RPMI7951 (cell line): Measurements from ENCODE around the gene OPCML. TPM values are rescaled to one million over a fixed set of nuclear protein-coding genes. Genes with fewer than 3 reads are reported as not detected.

ENCODE experiments used
- DNase-seq: peaks from one replicate; pipeline ENCODE4 v3.0.0-alpha.2; 2012; ENCODE audit warnings: low read depth
- total RNA-seq: library from RNA; depleted of rRNA; stranded (reverse); fragments of >200 nt; shearing (Covaris generic); gene quantifications from 2 replicates; pipeline ENCODE4 v1.2.3, GENCODE V29; 2014

The OPCML gene
- total RNA-seq, 1 experiment from 2014 or later: not detected

DNA sequence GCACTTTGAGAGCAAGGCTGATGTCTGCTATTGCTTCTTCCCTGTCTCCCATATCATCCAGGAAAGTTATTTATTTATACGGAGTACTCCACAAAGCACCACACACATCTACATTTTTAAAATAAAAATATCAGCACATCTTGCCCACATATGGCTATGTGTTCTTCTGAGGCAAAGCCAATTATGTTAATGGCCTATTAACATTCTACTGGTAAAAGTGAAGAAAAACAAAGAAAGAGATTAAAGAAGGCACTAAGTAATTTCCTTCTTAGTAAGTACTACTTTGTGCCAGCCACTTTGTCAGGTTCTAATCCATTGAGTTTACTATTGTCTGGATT is 548.7 kb downstream of the OPCML start:
- DNase-seq: no peak

DNA sequence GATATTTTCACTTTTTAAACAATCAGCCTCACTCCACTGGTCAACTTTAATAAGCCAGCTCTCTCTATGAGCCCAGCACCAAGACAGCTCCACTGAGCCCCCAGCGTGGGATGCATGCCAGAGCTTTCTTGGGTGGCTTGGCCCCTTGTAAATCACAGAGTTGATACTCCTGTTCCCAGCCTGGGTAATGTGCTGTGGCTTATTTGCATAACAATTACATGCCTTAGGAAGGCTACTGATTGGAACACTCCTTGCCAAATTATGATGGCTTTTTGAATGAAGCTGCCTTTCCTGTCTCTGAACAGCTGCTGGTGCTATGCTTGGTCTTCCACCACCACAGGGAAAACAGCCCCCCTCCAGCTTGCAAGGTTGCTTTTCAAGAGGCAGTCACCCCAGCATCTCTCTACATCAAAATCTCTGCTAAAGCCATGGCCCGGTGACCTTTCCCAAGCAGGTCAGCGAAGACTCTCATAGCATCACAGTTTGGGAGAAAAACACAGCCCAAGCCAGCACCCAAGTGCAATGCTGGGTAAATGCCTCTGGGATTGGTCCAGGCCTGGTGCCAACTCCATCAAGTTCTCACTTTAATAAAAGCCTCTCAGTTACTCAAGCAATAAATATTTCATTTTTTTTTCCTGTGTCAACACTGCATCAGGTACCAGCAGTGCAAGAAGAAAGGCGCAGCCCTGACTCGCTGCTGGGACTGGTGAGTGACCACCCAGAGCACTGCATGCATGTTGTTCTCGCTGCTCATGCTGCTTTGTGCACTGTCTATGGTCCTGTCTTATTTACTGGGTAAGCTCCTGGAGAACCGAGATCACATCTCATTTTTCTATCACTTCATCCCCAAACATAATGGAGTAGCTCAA is 549.3 kb downstream of the OPCML start:
- no peak for DNase-seq

- DNase-seq: no peak
Observed at GRCh38 chr11:132981131-132981956, 551.0 kb downstream of the OPCML start.

- DNase-seq: no peak
Observed at GRCh38 chr11:132980670-132981069, 551.6 kb downstream of the OPCML start.

DNA sequence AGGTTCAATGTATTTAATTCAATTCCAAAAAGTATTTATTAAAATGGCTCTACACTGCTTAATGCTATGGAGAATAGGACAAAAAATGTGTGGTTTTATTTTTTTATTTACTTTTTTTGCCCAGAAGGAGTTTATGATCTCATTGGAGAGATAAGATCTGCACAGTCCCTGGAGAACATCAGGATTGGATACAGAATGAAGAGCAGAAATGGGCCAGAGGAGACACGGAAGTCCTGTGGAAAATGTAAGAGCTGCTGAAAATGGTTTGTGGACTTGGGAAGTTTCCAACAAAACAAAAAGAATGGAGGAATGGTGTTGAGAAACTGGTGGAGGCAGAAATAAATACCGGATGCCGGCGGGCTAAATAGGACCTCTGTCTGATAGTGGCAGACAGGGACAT is 554.6 kb downstream of the OPCML start:
- DNase-seq: no peak

- DNase-seq: no peak
Observed at GRCh38 chr11:132977241-132977640, 555.1 kb downstream of the OPCML start.

DNA sequence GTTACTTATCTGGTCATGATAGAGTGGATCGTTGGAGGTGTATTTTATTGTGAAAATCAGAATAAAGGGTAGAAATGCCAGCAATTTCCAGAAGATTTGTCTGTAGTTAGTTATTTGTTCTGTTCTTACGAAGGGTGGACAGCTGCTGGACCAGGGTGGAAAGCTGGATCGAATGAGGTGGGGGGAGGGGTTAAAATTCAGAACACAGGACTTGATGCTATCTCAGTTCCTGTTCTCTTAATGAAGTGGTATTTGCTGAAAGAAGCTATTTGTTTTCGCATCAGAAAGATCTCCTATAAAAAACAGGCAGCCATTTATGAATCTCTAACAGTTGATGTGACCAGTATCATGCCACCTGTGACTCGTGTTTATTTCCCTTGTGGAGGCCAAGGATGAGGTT is 556.2 kb downstream of the OPCML start:
- DNase-seq: no peak

- DNase-seq: no peak
Observed at GRCh38 chr11:132973686-132974085, 558.6 kb downstream of the OPCML start.

GRCh38 chr11:132972565-132972964 is 559.7 kb downstream of the OPCML start:
- peak; percentile 29 for DNase-seq

- no peak for DNase-seq
Observed at GRCh38 chr11:132971351-132971750, 561.0 kb downstream of the OPCML start.

DNA sequence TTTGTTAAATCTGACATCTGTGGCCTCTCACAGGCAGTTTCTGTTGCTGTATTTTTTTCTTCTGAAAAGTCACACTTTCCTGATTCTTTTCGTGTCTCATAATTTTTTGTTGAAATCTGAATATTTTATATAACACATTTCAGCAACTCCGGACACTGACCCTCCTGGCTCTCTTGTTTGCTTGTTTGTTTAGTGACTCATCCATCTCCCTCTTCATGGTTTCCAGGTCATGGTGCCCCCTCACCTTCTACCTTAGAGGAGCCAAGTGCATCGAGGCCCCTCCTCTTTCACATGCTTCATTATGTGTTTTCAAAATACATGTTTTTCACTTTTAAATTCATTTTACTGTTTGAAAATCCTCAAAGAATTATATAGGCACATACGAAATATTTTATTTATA is 562.4 kb downstream of the OPCML start:
- DNase-seq: no peak

DNA sequence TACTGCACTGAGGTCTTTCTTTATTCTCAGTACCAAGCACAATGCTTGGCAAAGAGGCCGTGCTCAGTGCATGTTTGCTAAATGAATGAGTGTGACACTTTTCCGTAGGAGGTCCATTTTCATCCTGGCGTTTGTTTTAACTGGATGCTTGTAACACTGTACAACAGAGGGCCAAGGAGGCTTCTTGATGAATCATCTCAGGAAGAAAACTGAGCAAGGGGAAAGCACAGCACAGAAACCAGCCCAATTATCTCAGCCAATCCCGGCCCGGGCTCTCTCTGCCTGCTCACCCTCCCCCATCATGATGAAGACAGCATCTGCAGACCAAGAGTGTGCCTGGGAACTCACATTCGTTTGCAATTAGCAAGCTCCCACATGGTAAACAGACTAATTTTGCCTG is 570.3 kb downstream of the OPCML start:
- DNase-seq: peak; percentile 65

GRCh38 chr11:132961453-132961852 is 570.8 kb downstream of the OPCML start:
- no peak for DNase-seq

- no peak for DNase-seq
Observed at GRCh38 chr11:132960273-132961078, 571.8 kb downstream of the OPCML start.

DNA sequence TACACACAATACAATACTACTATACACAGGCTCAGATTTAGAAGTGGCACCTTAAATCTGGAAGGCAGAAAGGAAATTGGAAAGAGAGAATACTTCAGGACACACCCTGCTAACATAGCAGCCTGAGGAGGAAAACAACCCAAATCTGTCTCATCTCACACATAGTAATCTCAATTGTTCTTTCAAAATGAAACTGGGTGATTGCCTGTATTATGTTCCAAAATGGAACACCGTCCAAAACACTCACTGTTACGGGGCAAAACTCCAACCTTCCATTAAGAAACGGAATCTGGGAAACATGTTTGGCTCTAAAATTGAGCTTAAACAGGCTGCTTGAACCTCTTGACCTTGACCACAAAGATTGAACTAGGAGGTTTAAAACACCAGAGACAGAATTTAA is 572.6 kb downstream of the OPCML start:
- DNase-seq: no peak

DNA sequence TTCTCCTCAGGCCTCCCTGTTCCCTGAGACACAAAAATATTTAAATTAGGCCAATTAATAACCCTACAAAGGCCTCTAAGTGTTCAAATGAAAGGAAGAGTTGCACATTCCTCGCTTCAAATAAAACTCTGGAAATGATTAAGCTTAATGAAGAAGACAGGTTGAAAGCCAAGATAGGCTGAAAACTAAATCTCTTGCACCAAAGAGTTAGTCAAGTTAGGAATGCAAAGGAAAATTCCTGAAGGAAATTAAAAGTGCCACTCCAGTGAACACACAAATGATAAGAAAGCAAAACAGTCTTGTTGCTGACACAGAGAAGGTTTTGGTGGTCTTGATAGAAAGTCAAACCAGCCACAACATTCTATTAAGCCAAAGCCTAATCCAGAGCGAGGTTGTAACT is 574.4 kb downstream of the OPCML start:
- DNase-seq: no peak

- DNase-seq: no peak
Observed at GRCh38 chr11:132948252-132948651, 584.0 kb downstream of the OPCML start.

DNA sequence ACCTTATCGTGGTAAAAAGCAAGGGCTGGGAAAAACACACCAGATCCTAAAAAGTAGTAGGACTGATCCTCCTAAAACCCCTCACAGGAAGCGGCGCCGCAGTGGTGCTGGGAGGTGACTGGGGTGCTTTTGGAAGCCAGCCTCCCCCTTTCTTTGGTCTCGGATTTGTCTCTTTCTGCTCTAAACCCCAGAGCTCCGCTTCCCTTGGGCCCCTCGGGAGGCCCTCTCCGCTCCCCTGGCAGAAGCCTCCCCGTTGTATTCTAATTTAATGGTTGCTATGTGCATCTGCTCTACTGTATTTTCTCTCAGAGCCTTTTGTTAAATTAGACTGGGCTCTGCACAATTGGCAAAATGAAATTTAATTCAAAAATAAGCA is 587.7 kb downstream of the OPCML start:
- no peak for DNase-seq

- no peak for DNase-seq
Observed at GRCh38 chr11:132943706-132944568, 588.4 kb downstream of the OPCML start.

GRCh38 chr11:132943357-132943705 is 589.0 kb downstream of the OPCML start:
- DNase-seq: no peak

DNA sequence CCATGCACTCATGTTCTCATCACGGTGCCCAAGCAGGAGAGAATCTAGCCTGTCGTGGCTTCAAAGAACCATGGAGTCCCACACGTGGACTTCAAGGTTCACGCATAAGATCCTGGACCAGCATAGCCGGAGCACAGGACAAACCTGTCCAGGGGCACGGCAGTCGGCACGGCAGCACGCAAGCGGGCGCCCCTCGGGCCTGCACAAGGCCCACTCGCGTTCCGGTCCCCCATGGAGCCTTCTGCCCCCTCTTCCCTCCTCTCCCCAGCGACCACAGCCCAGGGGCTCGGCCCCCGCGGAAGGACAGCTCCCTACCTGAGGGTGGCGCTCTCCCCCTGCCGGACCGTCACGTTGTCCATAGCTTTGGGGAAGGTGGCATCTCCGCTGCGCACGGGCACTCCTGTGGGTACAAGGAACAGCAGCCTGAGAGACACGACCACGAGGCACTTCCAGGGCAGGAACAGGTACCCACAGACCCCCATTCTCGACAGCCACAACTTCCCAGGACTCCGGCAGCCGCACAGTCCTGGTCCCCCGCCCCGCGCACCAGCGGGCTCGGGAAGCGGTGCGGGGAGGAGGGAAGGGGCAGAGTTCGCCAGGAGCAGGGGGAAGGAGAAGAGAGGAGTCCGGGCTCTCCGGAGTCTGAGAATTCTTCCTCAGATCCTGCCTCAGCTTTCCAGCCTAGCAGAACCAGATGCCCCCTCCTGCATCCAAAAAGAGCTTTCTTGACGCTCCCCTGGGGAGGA is 589.5 kb downstream of the OPCML start:
- no peak for DNase-seq
